ELR (cell line): ENCODE data around the gene ZNF646.

Experiments used
- DNase-seq: peaks from one replicate; pipeline ENCODE4 v3.0.0-alpha.2; 2015; ENCODE audit warnings: low read depth

Gene ZNF646

DNA sequence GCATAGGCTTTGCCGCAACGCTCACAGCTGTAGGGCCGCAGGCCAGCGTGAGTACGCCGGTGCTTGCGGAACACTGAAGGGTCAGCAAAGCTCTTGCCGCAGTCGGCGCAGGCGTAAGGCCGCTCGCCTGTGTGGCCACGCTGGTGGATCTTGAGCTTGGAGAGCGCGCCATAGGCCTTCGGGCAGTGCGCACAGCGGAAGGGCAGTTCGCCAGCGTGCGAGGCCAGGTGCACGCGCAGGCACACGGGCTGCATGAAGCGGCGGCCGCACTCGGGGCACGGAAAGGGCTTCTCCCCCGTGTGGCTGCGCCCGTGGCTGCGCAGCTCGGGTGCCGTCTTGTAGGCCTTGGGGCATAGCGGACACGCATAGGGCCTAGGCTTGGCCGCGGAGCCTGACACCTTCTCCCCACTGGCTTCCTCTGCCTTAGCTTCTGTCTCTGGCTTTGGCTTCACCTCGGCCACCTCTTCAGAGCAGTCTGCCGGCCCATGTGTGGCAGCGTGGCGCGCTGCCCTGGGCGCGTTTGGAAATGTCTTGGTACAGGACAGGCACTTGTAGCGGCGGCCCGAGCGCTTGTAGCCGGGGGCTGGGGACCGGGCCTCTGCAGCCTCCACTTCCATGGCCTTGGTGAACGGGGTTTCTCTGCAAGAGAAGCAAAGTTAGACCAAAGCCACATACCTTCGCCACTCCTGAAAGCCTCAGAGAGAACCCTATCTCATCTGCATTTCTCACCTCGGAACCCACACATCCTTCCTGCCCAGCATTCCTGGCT lies 10.2 kb upstream of the ZNF646 start:
- DNase-seq = no peak

DNA sequence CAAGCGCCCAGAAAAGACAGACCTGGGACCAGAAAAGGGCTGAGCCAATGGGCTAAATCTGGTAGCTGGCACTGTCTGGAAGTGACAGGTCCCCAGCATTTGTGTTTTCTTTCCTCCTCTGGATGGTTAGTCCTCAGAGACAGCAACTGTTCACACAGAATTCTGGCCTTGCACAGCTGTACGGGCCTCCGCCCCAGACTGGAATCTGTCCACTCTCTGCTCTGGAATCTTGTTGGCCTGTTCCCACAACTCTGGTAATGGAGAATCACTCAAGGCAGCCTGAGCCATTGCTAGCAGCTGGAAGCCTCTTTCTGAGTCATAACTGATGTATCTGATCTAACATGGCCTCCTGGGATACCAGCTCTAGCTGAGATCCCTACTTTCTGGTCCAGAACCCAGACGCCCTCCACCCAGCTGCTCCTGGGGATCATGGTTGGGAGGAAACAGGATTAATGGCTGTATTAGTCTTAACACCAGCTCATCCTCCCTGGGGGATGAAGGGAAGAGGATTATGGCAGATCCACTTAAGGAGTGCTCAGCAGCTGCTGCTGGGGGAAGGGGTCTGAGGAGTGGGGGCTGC lies 9.2 kb upstream of the ZNF646 start:
- DNase-seq = peak; percentile 95

DNA sequence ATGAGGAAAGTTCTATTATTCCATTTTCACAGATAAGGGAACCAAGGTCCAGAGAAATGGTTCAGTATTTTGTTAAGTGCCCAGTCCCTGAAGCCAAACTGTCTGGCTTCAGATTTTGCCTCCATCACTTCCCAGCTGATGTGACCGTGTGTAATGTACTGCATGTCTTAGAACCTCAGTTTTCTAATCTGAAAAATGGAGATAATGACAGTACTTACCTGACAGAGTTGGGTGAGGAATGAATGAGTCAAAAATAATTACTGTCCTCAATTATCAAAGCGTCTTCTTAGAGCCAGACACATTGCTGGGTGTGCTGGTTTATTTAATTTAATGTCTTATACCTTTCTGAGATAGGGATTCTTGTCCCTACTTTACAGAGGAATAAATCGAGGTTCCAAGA lies 6.9 kb upstream of the ZNF646 start:
- no peak for DNase-seq

- peak; percentile 60 for DNase-seq
These were observed 2.4 kb upstream of the ZNF646 start for GRCh38 chr16:31071861-31072260.

- peak; percentile 65 for DNase-seq
These were observed 1.6 kb upstream of the ZNF646 start for GRCh38 chr16:31072540-31073141.

- DNase-seq = peak; percentile 93
These were observed 866 bp upstream of the ZNF646 start for GRCh38 chr16:31073142-31073969.

DNA sequence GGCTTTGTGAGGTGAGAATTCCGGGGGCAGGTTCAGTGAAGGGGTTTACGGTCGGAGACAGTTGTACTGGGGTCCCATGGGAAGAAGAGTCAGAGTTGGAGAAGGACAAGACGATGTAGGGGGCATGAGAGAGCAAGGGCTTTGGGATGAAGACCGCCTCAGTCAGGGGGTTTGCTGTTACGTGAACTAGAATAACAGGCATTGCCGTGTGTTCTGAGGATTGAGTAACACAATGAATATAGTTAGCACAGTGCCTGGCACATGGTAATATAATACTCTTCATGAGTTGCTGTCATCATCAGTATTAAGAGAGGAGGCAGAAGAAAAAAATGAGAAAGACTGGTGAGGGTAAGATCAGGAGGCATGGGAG lies 577 bp downstream of the ZNF646 start:
- no peak for DNase-seq

GRCh38 chr16:31076319-31076718 lies 2.1 kb downstream of the ZNF646 start:
- no peak for DNase-seq

- no peak for DNase-seq
These were observed 2.8 kb downstream of the ZNF646 start for GRCh38 chr16:31077024-31077423.

GRCh38 chr16:31077592-31078396 lies 3.6 kb downstream of the ZNF646 start:
- DNase-seq = no peak

DNA sequence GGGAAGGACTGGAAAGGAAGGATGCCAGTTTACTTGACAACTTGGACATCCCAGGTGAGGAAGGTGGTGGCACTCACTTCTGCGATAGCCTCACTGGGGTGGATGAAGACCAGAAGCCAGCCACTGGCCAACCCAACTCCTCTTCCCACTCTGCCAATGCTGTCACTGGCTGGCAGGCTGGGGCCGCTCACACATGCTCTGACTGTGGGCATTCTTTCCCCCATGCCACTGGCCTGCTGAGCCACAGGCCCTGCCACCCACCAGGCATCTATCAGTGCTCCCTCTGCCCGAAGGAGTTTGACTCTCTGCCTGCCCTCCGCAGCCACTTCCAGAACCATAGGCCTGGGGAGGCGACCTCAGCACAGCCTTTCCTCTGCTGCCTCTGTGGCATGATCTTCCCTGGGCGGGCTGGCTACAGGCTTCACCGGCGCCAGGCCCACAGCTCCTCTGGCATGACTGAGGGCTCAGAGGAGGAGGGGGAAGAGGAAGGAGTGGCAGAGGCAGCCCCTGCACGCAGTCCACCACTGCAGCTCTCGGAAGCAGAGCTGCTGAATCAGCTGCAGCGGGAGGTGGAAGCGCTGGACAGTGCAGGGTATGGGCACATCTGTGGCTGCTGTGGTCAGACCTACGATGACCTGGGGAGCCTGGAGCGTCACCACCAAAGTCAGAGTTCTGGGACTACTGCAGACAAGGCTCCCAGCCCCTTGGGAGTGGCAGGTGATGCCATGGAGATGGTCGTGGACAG lies 4.5 kb downstream of the ZNF646 start:
- DNase-seq = no peak

GRCh38 chr16:31079342-31079944 lies 5.2 kb downstream of the ZNF646 start:
- no peak for DNase-seq

- no peak for DNase-seq
These were observed 5.9 kb downstream of the ZNF646 start for GRCh38 chr16:31080035-31080629.

DNA sequence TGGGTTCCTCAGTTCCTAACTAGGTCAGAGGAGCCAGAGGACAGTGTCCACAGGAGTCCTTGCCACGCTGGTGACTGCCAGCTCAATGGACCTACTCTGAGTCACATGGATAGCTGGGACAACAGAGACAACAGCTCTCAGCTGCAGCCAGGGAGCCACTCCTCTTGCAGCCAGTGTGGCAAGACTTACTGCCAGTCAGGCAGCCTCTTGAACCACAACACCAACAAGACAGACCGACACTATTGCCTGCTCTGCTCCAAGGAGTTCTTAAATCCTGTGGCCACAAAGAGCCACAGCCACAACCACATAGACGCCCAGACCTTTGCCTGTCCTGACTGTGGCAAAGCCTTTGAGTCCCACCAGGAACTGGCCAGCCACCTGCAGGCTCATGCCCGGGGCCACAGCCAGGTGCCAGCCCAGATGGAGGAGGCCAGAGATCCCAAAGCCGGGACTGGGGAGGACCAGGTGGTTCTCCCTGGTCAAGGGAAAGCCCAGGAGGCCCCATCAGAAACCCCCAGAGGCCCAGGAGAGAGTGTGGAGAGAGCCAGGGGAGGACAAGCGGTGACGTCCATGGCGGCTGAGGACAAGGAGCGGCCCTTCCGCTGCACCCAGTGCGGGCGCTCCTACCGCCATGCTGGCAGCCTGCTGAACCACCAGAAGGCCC lies 6.7 kb downstream of the ZNF646 start:
- no peak for DNase-seq

DNA sequence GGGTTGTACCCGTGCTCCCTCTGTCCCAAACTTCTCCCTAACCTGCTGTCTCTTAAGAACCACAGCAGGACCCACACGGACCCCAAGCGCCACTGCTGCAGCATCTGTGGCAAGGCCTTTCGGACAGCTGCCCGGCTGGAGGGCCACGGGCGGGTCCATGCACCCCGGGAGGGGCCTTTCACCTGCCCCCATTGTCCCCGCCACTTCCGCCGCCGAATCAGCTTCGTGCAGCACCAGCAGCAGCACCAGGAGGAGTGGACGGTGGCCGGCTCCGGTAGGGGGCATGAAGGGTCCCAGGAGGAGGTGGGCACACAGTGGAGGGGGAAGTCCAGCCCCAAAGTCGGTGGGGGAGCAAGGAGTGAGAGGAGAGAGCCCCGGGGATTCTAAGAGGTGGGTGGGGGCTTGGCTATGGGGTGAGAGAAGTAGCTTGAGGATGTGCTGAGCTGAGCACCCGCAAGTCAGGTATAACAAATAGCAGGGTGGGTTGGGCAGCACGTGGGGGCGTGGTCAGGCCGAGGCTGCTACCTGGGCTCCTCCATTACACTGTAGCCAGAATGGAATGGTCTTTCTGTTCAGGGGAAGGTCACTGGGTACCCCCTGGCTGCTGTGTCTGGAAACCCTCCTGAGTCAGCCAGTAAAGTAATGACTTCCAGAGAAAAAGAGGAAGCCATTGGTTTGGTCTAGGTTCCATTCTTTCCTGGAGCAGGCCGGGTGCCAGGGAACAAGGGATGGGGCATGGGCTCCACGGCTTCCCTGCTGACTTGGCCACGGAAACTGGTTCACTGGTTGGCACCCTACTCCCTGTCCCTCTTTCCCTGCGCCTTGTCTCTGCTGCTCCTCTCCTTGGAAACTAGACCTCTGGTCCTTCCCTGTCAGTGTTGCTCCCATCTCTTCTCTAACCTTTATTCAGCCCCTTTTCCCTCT lies 7.5 kb downstream of the ZNF646 start:
- DNase-seq = no peak

GRCh38 chr16:31082368-31083045 lies 8.3 kb downstream of the ZNF646 start:
- DNase-seq = no peak

- DNase-seq = no peak
These were observed 8.9 kb downstream of the ZNF646 start for GRCh38 chr16:31083081-31083480.

- DNase-seq = no peak
These were observed 9.3 kb downstream of the ZNF646 start for GRCh38 chr16:31083556-31083955.
